Endodermal cell (in vitro differentiated cells): Measurements from ENCODE around the gene ACKR3. TPM values are rescaled to one million over a fixed set of nuclear protein-coding genes. Genes with fewer than 3 reads are reported as not detected.

ENCODE experiments used
- DNase-seq: peaks from one replicate; pipeline ENCODE4 v3.0.0-alpha.2; 2017
- H3K27ac ChIP-seq: 2 replicates; pipeline ENCODE4 v1.5.1; 2013; ENCODE audit warnings: mild to moderate bottlenecking, low read depth, low read length, moderate library complexity
- H3K27me3 ChIP-seq: 2 replicates; pipeline ENCODE4 v1.6.1; 2013; ENCODE audit warnings: mild to moderate bottlenecking, low read length, moderate library complexity; ENCODE audit not compliant: insufficient read depth, control insufficient read depth, poor library complexity, severe bottlenecking
- H3K36me3 ChIP-seq: 2 replicates; pipeline ENCODE4 v1.7.0; 2013; ENCODE audit warnings: mild to moderate bottlenecking, low read length, moderate library complexity; ENCODE audit not compliant: control insufficient read depth, insufficient read depth
- H3K4me1 ChIP-seq: one replicate; pipeline ENCODE4 v1.7.0; 2013; ENCODE audit warnings: low read length; ENCODE audit not compliant: control insufficient read depth, insufficient read depth
- H3K4me3 ChIP-seq: 2 replicates; pipeline ENCODE4 v1.5.1; 2013; ENCODE audit warnings: mild to moderate bottlenecking, low read length, moderate library complexity
- H3K9ac ChIP-seq: 2 replicates; pipeline ENCODE4 v1.6.1; 2013; ENCODE audit warnings: mild to moderate bottlenecking, low read length, moderate library complexity; ENCODE audit not compliant: poor library complexity, severe bottlenecking; ENCODE audit errors: extremely low read depth
- H3K9me3 ChIP-seq: 2 replicates; pipeline ENCODE4 v1.6.1; 2013; ENCODE audit warnings: mild to moderate bottlenecking, low read length, moderate library complexity; ENCODE audit not compliant: control insufficient read depth
- H3K27ac Mint-ChIP-seq: 2 replicates; pipeline ENCODE4 v1.8.0; 2020; ENCODE audit warnings: mixed read lengths
- H3K27me3 Mint-ChIP-seq: 2 replicates; pipeline ENCODE4 v1.8.0; 2021; ENCODE audit warnings: mild to moderate bottlenecking, mixed read lengths; ENCODE audit not compliant: insufficient read depth
- H3K36me3 Mint-ChIP-seq: 2 replicates; pipeline ENCODE4 v1.8.0; 2020; ENCODE audit warnings: low read depth, mixed read lengths
- H3K4me1 Mint-ChIP-seq: 2 replicates; pipeline ENCODE4 v1.8.0; 2020; ENCODE audit warnings: mixed read lengths
- H3K4me3 Mint-ChIP-seq: 2 replicates; pipeline ENCODE4 v1.8.0; 2020; ENCODE audit warnings: mild to moderate bottlenecking, moderate library complexity, mixed read lengths
- H3K9me3 Mint-ChIP-seq: 2 replicates; pipeline ENCODE4 v1.8.0; 2020; ENCODE audit warnings: mild to moderate bottlenecking, mixed read lengths
- CTCF ChIP-seq: fragments of 200-600 bp; sonication (generic); conservative IDR thresholded peaks from 2 replicates; pipeline ENCODE4 v1.5.0; 2021; ENCODE audit warnings: antibody characterized with exemption, mild to moderate bottlenecking
- WGBS, 2 experiments: methylation state at CpG; one replicate each; pipeline versions ENCODE4 v1.1.5 to v1.1.7; 2013; ENCODE audit warnings: missing lambda C conversion rate in 2 of 2, mixed read lengths in 1 of 2; ENCODE audit not compliant: insufficient coverage in 1 of 2, insufficient read length in 1 of 2; 5-methylcytosine and 5-hydroxymethylcytosine counted together
- total RNA-seq, 2 donors: library from RNA; stranded (reverse); fragmentation: NEBNext Ultra II Directional in 1 of 2; extraction: Animal tissue kit (Norgen Biotek cat#: 25700) in 1 of 2; gene quantifications; 2 replicates in 1 of 2; 3 replicates in 1 of 2; pipeline ENCODE4 v1.2.1, GENCODE V29; 2021

ACKR3 gene
- total RNA-seq, 2 donors from 2014 or later, result 76.9 to 110 TPM

GRCh38 chr2:236576087-236576486 is 6.5 kb downstream of the ACKR3 start:
- H3K4me1 Mint-ChIP-seq, result peaks cover 75% of the 10 kb centered on the region

GRCh38 chr2:236576953-236577352 is 7.3 kb downstream of the ACKR3 start:
- no peak for DNase-seq
- TF ChIP-seq CTCF, result no peak
- Mint-ChIP-seq H3K9me3 (no peaks in the 10 kb centered on the region), H3K36me3 (peaks cover 66% of the 10 kb centered on the region), H3K4me3 (peak overlapping the region; percentile 12), H3K27ac (peak overlapping the region; percentile 74), H3K27me3 (peaks cover 3% of the 10 kb centered on the region), H3K4me1 (peaks cover 67% of the 10 kb centered on the region)
- H3K4me3 ChIP-seq, result peak overlapping the region; percentile 93
- WGBS, 2 experiments, result 94 to 95% methylated on average over 9 to 11 of the region's 11 CpGs
- H3K4me1 ChIP-seq, result peaks cover 43% of the 10 kb centered on the region
- H3K36me3 ChIP-seq, result peaks cover 97% of the 10 kb centered on the region
- no peaks in the 10 kb centered on the region for H3K27me3 ChIP-seq
- H3K9ac ChIP-seq, result peak overlapping the region; percentile 13
- H3K27ac ChIP-seq, result no peak overlapping the region
- H3K9me3 ChIP-seq, result no peaks in the 10 kb centered on the region

More at GRCh38 chr2:236576087-236576486, 6.5 kb downstream of the ACKR3 start:
- Mint-ChIP-seq H3K27ac (peak overlapping the region; percentile 74), H3K9me3 (no peaks in the 10 kb centered on the region), H3K27me3 (peaks cover 3% of the 10 kb centered on the region), H3K4me3 (peak overlapping the region; percentile 9), H3K36me3 (peaks cover 64% of the 10 kb centered on the region)
- H3K27ac ChIP-seq, result no peak overlapping the region
- peak overlapping the region; percentile 93 for H3K4me3 ChIP-seq
- H3K27me3 ChIP-seq, result no peaks in the 10 kb centered on the region
- DNase-seq, result peak; percentile 72
- peaks cover 43% of the 10 kb centered on the region for H3K4me1 ChIP-seq
- WGBS, 2 experiments, result 73 to 82% methylated on average over 8 of the region's 8 CpGs
- peak overlapping the region; percentile 24 for H3K9ac ChIP-seq
- H3K36me3 ChIP-seq, result peaks cover 98% of the 10 kb centered on the region
- H3K9me3 ChIP-seq, result no peaks in the 10 kb centered on the region
- TF ChIP-seq CTCF, result peak; percentile 62

GRCh38 chr2:236577481-236578410 is 8.1 kb downstream of the ACKR3 start:
- Mint-ChIP-seq H3K27ac (peak overlapping the region; percentile 88), H3K4me3 (peak overlapping the region; percentile 31), H3K27me3 (peaks cover 3% of the 10 kb centered on the region), H3K4me1 (peaks cover 63% of the 10 kb centered on the region), H3K9me3 (no peaks in the 10 kb centered on the region), H3K36me3 (peaks cover 70% of the 10 kb centered on the region)
- Histone ChIP-seq H3K27me3 (no peaks in the 10 kb centered on the region), H3K9me3 (no peaks in the 10 kb centered on the region), H3K9ac (peak overlapping the region; percentile 22), H3K27ac (no peak overlapping the region), H3K4me3 (peak overlapping the region; percentile 93), H3K36me3 (peaks cover 96% of the 10 kb centered on the region), H3K4me1 (peaks cover 41% of the 10 kb centered on the region)
- WGBS, 2 experiments, result 91 to 94% methylated on average over 18 to 22 of the region's 22 CpGs
- no peak for TF ChIP-seq CTCF
- DNase-seq, result no peak
